Stimulated activated CD4-positive, alpha-beta T cell treated with anti-CD3 and anti-CD28 coated beads, Interleukin-2, amount 100 ng/mL, for 4 hours (primary cell): ENCODE data around the gene OGG1.

Source experiments
- DNase-seq: peaks from one replicate; pipeline ENCODE4 v3.0.0-alpha.2; 2020; ENCODE audit warnings: low read depth

The OGG1 gene

DNA sequence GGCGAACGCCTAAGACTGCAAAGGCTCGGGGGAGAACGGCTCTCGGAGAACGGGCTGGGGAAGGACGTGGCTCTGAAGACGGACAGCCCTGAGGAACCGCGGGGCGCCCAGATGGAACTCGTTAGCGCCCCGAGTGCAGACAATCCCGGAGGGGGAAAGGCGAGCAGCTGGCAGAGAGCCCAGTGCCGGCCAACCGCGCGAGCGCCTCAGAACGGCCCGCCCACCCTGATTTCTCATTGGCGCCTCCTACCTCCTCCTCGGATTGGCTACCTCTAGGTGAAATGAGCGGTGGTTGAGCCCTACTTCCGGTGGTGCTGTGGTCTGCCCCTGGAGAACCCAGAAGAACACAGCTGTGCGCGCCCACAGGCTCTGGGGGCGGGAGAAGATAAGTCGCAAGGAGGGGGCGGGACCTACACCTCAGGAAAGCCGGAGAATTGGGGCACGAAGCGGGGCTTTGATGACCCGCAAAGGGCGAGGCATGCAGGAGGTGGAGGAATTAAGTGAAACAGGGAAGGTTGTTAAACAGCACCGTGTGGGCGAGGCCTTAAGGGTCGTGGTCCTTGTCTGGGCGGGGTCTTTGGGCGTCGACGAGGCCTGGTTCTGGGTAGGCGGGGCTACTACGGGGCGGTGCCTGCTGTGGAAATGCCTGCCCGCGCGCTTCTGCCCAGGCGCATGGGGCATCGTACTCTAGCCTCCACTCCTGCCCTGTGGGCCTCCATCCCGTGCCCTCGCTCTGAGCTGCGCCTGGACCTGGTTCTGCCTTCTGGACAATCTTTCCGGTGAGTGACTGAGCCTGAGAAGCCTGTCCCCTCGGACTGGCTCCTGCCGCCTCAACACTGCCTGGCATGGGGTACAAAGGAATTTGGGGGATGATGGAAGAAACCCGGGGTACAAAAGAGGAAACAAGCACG lies at the start of gene OGG1:
Gene OGG1 (plus strand): TSS at position 308 of the 911 bp plus-strand sequence. CDS start 335 bp downstream, at position 643.
- peak; percentile 96 for DNase-seq

DNA sequence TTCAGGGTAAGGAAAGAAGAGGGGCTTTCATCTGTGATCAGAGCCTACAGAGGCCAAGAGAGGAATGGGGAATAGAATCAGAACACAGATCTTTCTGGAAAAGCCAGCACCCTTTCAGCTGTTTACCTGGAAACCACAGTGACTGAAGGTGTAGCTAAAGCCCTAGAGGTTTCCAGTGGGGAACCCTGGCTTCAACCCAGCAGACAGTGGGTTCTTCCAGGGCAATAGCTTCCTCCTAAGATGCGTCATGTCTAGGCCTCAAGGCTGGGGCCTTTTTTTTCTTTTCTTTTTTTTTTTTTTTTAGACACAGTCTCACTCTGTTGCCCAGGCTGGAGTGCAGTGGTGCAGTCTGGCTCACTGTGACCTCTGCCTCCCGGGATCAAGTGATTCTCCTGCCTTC lies 49.2 kb upstream of the OGG1 start:
- no peak for DNase-seq

GRCh38 chr3:9701006-9701405 lies 48.7 kb upstream of the OGG1 start:
- DNase-seq: no peak

- DNase-seq: no peak
These were observed 48.0 kb upstream of the OGG1 start for GRCh38 chr3:9701711-9702110.

- no peak for DNase-seq
These were observed 46.5 kb upstream of the OGG1 start for GRCh38 chr3:9703240-9703639.

DNA sequence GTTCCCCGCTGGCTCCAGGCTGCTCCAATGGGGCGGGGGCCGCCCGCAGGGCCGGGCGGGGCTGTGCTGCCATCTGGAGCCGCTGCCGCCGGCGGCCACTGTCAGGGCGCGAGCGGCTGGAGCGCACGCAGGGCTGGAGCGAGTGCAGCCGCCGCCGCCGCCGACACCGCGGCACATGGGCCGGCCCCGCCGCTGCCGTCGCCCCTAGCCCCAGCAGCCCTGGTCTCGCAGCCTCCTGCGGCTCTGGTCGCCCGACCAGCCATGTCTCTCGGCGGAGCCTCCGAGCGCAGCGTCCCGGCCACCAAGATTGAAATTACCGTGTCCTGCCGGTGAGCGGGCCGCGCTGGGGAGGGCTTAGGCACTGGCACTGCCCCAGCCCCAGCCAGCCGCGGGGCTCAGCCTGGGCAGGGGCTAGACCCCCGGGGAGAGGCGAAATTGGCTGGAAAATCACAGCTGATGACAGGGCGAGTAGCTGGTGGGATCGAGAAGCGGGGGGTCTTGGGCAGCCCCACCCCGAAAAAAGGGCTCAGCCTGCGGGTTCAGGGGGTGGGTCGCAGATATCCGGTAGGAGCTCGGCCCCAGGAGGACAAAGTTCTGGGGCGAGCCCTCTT lies 45.9 kb upstream of the OGG1 start, which contains the start of gene CPNE9:
Gene CPNE9 (plus strand): TSS at position 98 of the 611 bp plus-strand sequence. CDS start 164 bp downstream, at position 262.
- DNase-seq: no peak

GRCh38 chr3:9704347-9705322 lies 45.1 kb upstream of the OGG1 start:
- no peak for DNase-seq

GRCh38 chr3:9710174-9710739 lies 39.5 kb upstream of the OGG1 start:
- no peak for DNase-seq

DNA sequence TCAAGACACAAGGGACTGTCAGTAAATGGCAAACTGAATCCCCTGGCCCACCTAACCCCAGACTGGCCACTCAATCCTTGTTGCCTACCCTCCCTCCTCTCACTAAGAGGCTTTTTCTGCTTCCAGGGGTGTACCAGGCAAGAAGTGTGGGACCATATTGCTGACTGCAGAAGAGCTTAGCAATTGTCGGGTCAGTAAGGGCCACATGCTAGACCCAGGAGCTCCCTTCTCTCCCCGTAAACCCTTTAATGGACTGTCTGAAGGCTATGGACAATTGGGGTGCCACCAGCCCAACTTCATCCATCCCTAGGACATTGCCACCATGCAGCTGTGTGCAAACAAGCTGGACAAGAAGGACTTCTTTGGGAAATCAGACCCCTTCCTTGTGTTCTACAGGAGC lies 37.3 kb upstream of the OGG1 start:
- no peak for DNase-seq

DNA sequence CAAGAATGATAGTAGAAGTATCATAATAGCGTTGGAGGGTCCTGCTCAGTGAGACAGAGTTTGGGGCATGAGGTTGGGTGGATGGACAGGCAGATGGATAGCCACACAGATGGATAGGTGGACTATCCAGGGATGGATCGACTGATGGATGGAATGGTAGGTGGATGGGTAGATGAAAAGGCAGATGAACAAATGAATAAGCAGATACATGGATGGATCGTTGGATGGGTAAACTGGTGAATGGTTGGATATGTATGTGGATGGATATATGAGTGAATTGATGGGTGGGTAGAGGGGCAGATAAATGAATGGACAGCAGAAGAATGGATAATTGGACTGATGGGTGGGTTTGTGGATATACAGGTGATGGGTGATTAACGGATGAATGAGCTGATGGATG lies 36.6 kb upstream of the OGG1 start:
- DNase-seq: no peak

DNA sequence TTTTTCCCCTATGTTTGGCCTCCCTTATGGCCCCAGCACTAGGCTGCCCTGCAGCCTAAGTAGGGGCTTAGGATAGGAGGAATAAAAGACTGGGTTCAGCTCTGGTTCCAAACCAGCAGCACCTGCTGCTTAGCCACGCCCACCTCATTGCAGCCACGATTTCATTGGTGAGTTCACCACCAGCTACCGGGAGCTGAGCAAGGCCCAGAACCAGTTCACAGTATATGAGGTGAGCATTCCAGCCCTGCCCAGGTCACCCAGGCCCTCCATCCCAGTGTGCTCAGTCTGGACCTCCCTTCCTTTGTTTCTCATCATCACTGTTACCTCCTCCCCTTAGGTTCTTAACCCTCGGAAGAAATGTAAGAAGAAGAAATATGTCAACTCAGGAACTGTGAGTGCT lies 34.6 kb upstream of the OGG1 start:
- no peak for DNase-seq

GRCh38 chr3:9715764-9716437 lies 33.9 kb upstream of the OGG1 start:
- no peak for DNase-seq

DNA sequence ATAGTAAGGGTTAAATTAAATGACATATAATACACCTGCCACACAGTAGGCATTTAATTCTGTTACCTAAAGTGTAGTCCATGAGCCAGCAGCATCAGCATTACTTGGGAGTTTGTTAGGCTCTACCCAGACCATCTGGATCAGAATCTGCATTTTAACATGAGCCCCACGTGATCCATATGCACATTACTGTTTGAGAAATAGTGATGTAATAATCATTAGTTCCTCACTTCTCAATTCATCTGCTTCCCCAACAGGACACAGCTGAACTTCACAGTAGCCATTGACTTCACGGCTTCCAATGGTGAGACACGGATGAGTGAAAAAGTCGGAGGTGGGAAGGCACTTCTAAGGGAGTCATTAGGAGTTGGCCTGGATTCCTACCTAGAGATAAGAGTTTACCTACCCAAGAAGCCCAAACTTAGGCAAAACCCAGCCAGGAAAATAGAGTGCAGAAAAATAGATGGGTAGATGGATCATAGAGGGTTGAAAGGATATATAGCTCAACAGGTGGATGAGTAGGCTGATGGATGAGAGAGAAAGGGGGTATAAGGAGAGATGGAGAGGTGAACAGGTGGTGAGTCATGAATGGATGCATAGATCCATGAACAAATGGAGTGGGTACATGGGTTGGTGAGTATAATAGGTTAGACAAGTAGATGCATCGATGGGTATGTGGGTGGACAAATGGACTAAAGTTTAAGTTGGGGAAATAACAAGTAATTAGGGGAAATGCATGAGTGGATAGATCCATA lies 32.8 kb upstream of the OGG1 start:
- no peak for DNase-seq

DNA sequence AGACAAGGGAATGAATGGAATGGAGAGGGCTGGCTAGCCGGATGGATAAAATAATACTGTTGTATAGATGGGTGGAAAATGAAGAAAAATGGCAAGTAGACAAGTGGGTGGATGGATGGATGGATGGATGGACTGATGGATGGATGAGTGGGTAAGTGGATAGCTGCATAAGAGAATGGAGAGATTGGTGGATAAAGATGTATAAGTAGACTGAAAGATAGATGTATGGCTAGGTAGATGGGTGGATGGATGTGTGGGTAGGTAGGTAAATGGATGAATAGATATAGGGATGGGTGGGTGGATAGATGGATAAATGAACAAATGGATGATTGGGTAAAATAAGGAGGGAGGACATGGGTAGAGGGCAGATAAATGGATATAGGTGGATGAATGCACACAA lies 32.2 kb upstream of the OGG1 start:
- no peak for DNase-seq

DNA sequence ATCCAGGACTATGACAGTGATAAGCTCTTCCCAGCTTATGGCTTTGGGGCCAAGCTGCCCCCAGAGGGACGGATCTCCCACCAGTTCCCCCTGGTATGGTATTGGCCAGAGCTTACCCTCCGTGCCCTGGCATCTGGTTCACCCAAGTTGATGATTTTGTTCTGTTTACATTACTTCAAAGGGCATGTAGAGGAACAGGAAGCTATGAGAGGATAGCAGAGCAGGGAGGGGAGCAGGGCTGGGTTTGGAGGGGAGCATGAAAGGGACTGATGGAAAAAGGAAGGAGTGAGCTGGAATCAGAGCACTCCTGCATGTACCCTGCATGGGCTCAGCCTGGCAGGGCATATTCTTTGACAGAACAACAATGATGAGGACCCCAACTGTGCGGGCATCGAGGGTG lies 31.6 kb upstream of the OGG1 start:
- DNase-seq: no peak

DNA sequence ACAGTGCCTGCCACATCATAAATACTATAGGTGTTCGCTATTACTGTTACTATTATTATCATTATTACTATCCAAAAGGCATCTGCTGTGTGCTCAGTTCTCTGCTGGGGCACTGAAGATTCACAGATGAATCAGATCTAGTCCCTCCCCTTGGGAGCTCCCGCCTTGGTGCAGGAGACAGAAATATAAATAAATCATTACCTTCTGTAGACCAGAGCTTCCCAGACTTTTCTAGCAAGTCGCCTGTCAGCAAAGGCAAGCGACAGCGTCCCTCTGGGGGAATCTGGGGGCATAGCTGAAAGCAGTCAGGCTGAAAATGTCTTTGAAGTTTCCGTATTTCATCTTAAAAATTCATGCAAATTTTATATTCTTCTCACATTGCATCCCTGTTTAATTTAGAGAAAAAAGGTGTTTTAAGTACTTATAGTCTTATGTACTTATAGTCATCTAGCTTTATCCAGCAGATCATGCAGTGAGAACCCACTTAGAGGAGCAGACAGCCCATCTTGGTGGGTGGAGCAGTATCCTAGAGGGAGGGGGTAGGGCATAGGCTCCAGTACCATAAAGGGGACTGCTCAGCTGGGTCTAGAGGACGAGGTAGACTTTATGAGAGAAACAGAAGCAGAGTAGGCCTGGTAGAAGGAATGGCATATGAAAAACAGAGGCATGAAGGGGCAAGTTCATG lies 28.6 kb upstream of the OGG1 start:
- DNase-seq: no peak

DNA sequence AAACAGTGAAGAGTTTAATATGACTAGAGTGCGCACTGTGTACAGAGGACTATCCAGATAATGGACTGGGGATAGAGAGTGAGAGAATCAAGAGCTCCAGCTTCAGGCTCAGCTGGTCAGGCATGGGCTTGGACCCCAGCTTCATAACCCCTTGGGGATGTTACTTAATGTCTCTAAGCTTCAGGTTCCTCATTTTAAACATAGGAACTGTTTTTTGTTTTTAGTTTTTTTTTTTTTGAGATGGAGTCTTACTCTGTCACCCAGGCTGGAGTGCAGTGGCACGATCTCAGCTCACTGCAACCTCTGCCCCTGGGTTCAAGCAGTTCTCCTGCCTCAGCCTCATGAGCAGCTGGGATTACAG lies 28.1 kb upstream of the OGG1 start:
- DNase-seq: no peak

- DNase-seq: no peak
These were observed 23.8 kb upstream of the OGG1 start for GRCh38 chr3:9725775-9726515.

GRCh38 chr3:9727041-9727595 lies 22.6 kb upstream of the OGG1 start:
- peak; percentile 37 for DNase-seq
